Measurements from ENCODE around the gene EPHA10. TPM values are rescaled to one million over a fixed set of nuclear protein-coding genes. Genes with fewer than 3 reads are reported as not detected.

EPHA10 gene
- total RNA-seq, 1 donor from 2014 or later = not detected

DNA sequence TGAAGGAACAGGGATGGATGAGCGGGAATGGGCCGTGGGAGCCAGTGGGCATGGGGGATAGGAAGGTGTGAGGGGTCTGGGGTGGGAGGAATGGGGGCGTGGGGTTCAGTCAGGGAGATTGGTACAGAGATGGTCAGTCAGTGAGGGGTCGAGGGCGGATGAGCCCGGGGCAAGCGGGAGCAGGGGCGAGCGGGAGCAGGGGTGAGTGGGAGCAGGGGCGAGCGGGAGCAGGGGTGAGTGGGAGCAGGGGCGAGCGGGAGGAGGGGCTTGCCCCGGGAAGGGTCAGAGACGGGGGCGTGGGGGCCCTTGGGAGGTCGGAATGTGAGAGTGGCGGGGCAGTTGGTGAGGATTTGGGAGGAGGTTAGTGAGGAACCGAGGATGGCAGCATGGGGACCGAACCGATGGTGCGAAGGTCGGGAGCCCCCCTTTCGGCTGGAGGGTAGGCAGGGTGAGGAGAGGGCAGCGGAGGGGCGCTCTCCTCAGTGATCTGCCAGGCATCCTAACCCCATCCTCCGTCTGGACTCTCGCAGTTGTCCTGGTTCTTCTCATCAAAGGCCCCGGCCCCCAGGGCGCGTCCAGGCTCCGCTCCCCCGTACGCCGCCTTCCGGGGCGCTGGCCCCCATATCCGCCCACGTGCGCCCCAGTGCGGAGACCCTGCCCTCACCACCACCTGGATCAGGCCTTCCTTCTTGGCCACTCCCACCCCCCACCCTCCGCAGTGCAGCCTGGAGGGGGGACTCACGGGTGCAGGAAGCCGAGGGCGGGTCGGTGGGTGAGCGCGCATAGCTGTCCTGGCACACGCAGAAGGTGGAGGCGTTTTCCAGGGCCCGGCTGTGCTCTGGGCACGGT lies 11.2 kb downstream of the EPHA10 start:
- H3K9me3 ChIP-seq (ENCODE audit: insufficient read depth, low read depth, low read length) = no peaks in the 10 kb centered on the region
- H3K36me3 ChIP-seq (ENCODE audit: insufficient read depth, low read length) = no peaks in the 10 kb centered on the region
- DNase-seq (ENCODE audit: low read depth) = no peak
- peaks cover 44% of the 10 kb centered on the region for H3K27me3 ChIP-seq (ENCODE audit: insufficient read depth, low read length)
- H3K9me3 Mint-ChIP-seq (ENCODE audit: unreplicated experiment) = peaks cover 2% of the 10 kb centered on the region
- no peak overlapping the region for H3K4me3 Mint-ChIP-seq (ENCODE audit: unreplicated experiment)
- H3K27me3 Mint-ChIP-seq (ENCODE audit: low read depth, unreplicated experiment) = peaks cover 34% of the 10 kb centered on the region
- no peak overlapping the region for H3K9ac ChIP-seq (ENCODE audit: low read length)
- H2AFZ ChIP-seq (ENCODE audit: low read depth, low read length) = no peak overlapping the region
- TF ChIP-seq, protein P1, sequence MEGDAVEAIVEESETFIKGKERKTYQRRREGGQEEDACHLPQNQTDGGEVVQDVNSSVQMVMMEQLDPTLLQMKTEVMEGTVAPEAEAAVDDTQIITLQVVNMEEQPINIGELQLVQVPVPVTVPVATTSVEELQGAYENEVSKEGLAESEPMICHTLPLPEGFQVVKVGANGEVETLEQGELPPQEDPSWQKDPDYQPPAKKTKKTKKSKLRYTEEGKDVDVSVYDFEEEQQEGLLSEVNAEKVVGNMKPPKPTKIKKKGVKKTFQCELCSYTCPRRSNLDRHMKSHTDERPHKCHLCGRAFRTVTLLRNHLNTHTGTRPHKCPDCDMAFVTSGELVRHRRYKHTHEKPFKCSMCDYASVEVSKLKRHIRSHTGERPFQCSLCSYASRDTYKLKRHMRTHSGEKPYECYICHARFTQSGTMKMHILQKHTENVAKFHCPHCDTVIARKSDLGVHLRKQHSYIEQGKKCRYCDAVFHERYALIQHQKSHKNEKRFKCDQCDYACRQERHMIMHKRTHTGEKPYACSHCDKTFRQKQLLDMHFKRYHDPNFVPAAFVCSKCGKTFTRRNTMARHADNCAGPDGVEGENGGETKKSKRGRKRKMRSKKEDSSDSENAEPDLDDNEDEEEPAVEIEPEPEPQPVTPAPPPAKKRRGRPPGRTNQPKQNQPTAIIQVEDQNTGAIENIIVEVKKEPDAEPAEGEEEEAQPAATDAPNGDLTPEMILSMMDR (IDR thresholded peaks at IDR 0.05; ENCODE audit: insufficient read depth, low read depth, low read length) = no peak
- peak; percentile 55 for TF ChIP-seq EZH2 (IDR thresholded peaks at IDR 0.05; ENCODE audit: insufficient read depth, low read length)
- H3K4me1 Mint-ChIP-seq (ENCODE audit: low read depth, unreplicated experiment) = no peaks in the 10 kb centered on the region
- H3K4me1 ChIP-seq (ENCODE audit: insufficient read depth, low read length) = no peaks in the 10 kb centered on the region
- H3K4me2 ChIP-seq (ENCODE audit: low read length) = no peak overlapping the region
- H3K27ac ChIP-seq (ENCODE audit: low read depth, low read length) = no peak overlapping the region
- H3K27ac Mint-ChIP-seq (ENCODE audit: unreplicated experiment) = no peak overlapping the region
- H3K36me3 Mint-ChIP-seq (ENCODE audit: low read depth, unreplicated experiment) = no peaks in the 10 kb centered on the region
- FAIRE-seq = no peak
- H3K79me2 ChIP-seq (ENCODE audit: insufficient read depth, low read length) = no peaks in the 10 kb centered on the region
- no peak overlapping the region for H3K4me3 ChIP-seq (ENCODE audit: insufficient read depth, low read depth, low read length)
- H4K20me1 ChIP-seq (ENCODE audit: insufficient read depth, low read length) = no peaks in the 10 kb centered on the region

- Mint-ChIP-seq H3K4me3 (ENCODE audit: unreplicated experiment) (no peak overlapping the region), H3K27ac (ENCODE audit: unreplicated experiment) (no peak overlapping the region), H3K36me3 (ENCODE audit: low read depth, unreplicated experiment) (no peaks in the 10 kb centered on the region), H3K27me3 (ENCODE audit: low read depth, unreplicated experiment) (peaks cover 37% of the 10 kb centered on the region), H3K9me3 (ENCODE audit: unreplicated experiment) (peaks cover 2% of the 10 kb centered on the region), H3K4me1 (ENCODE audit: low read depth, unreplicated experiment) (no peaks in the 10 kb centered on the region)
- Histone ChIP-seq H3K27me3 (ENCODE audit: insufficient read depth, low read length) (peaks cover 42% of the 10 kb centered on the region), H4K20me1 (ENCODE audit: insufficient read depth, low read length) (no peaks in the 10 kb centered on the region), H3K36me3 (ENCODE audit: insufficient read depth, low read length) (no peaks in the 10 kb centered on the region), H3K79me2 (ENCODE audit: insufficient read depth, low read length) (no peaks in the 10 kb centered on the region), H3K4me2 (ENCODE audit: low read length) (peak overlapping the region; percentile 67), H3K9ac (ENCODE audit: low read length) (no peak overlapping the region), H3K9me3 (ENCODE audit: insufficient read depth, low read depth, low read length) (no peaks in the 10 kb centered on the region), H2AFZ (ENCODE audit: low read depth, low read length) (peak overlapping the region; percentile 26), H3K4me3 (ENCODE audit: insufficient read depth, low read depth, low read length) (no peak overlapping the region), H3K4me1 (ENCODE audit: insufficient read depth, low read length) (no peaks in the 10 kb centered on the region), H3K27ac (ENCODE audit: low read depth, low read length) (no peak overlapping the region)
- FAIRE-seq (no peak), DNase-seq (ENCODE audit: low read depth) (no peak)
- peak; percentile 5 for TF ChIP-seq EZH2 (IDR thresholded peaks at IDR 0.05; ENCODE audit: insufficient read depth, low read length)
- TF ChIP-seq, protein P1 (IDR thresholded peaks at IDR 0.05; ENCODE audit: insufficient read depth, low read depth, low read length) = no peak
These were observed 12.1 kb downstream of the EPHA10 start for GRCh38 chr1:37752583-37753471.
